NCI-H128 (cell line): Measurements from ENCODE around the gene LARP4B.

Experiments used
- DNase-seq: peaks from one replicate; lab custom pipeline; 2025; ENCODE audit not compliant: unreplicated experiment; lab: John Stamatoyannopoulos, UW

Gene LARP4B

DNA sequence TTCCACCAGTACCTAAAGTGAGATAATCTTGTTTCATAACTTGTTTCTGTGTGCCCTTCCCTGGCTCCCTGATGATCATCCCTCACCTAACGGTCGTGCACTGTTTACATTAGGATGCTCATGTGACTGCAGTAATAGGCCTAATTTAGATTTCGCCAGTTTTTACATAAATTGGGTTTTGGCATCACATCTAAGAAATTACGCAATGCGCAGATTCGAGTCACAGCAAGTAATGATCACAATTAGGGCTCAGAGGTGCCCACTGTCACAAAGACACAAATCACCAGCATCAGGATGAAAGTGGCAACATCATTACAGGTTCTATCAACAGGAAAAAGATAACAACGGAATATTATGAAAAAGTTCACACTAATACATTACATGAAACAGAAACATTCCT is 94.7 kb downstream of the LARP4B start:
- no peak for DNase-seq

DNA sequence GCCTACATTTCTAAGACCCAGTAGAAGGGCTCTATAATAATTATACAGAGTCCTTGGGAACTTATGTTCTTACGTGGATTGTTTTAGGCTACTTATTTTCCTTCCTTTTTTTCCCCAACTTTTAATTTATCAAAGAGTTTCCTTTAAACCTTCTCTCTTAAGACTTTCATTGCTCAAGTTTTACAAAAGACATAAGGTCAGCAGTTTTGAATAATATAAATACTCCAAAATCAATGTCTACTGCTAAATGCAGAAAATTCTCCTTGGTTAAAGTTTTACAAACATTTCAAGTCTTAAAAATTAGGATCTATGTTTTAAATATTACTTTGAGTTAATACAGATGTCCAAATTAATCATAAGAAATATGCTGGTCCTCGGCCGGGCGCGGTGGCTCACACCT is 97.0 kb downstream of the LARP4B start:
- DNase-seq: no peak

DNA sequence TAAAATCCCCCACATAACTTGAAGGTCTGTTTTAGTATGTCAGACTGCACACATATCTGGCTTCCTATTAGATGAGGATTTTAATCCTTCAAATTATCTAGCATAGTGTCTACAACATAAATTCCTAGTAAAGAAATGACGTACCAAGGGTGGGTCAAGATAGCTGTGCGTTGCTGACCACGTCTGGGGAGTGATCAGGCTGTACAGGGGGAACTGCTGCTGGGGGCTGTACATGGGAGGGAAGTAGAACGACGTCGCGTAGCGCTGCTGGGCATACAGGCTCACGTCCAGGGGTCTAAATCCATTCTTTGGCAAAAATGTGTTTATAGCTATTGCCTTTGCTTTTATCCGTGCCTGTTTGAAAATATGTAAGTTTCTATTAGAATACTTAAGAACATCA is 102.3 kb downstream of the LARP4B start:
- no peak for DNase-seq

DNA sequence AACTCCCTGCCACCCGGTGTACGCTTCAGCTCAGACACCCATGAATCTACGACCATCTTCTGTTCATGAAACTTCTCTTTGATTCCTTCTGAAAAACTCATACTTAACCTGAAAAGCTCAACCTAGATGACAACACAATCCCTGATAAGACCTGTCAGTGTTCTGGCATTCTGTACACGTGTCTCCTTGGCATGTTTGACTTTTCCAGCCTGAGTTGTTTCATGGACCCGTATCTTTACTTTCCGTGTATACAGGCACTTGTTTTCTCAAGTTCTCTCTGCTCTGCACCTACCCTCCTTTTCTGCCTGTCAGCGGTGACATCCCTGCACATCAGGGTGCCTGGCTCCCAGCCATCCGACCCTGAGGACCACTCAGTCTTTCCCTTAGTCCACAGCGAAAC is 103.3 kb downstream of the LARP4B start:
- DNase-seq: no peak

DNA sequence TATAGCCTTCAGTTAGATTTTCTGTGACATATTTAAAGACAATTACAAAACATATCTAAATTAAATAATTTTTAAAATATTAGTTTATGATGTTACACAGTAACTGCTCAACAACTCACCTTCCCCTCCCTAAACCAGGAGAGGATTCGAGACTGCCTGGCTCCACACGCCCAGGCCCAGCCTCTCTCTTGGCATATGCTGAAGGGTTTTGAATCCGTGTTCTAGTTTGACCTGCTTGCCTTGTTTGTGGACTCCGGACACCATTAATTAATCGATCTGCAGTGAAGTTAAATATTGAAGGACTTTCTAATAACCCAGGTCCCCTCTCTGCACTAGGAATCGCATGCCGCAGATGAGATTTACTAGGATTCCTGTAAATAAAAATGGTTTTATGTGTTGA is 106.6 kb downstream of the LARP4B start:
- DNase-seq: no peak

DNA sequence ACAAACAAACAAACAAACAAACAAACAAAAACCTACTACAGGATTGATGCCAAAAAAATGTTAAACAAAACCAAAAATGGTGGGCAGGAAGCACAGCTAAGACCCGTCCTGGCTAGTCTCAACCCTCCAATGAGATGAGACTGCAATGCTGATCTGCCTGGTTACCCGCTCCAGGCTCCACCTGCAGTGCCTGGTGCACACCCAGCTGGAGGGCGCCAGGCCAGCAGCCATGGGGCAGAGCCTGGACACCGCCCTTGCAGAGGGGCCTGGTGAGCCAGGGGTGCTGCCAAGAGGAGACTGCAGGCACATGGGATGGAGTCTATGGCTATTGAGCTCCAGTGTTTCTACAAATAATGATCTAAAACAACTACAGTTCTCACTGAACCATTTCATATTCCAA is 107.0 kb downstream of the LARP4B start:
- DNase-seq: no peak

DNA sequence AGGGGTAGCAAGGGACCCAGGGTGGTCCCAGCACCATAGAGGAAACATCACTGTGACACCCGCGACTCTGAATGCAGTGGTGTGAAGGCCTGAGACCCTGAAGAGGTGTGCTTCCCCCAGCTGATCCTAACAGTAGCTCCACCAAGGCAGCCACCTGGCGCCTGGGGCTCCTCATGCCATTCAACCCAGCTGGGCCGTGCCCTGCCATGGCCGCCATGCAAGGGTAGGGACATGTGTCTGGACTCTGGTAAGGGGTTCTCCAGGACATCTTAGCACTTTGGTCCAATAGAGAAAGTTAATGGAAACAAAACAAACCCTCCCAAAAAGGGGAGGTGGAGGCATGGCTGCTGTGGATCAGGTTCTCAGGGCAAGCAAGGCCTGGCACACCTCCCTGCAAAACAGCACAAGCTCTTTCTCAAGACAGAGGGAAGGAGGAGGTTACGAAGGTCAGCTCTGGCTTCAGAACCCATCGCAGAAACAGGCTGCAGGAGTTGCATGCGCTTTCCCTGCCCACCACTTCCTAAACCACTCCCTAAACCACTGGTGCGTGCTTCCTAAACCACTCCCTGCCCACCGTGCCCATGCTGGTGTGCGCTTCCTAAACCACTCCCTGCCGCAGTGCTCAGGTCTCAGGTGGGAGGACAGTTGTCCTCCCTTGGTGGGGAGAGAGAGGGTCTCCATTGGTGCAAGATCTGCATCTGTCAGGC is 108.7 kb downstream of the LARP4B start:
- DNase-seq: no peak

DNA sequence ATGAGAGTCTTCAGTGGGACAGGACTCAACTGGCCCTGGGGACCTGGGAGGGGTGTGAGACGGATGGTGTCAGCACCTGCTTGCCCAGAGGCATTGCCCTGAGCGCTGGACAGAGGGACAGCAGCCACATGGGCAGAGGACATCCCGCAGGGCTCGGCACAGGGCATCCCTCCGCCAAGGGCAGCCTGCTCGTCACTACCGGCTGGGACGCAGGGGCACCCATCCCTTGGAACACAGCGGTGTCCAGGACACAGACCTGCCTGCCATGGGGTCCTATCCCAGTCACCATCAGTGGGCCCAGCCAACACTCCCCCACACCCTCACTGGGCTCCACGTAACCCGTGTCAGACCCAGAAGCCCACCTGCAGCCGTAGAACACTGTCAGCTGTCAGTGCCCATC is 109.3 kb downstream of the LARP4B start:
- no peak for DNase-seq

DNA sequence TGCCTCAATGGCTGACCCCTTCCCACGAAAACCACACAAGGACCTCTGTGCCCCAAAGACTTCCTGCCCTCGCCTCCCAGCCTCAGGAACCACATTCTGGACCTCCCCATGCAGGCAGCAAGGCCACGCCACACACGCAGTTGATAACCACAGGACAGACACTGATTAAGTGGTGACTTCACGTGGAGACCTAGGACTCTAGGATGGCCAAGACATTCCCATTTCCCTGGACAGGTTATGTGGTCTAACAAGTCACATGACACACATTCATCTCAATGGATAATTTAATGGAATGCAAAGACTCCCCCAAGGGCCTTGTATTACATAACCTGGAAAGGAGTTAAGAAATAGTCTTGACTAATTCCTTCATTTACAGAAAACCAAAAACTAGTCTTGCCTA is 110.2 kb downstream of the LARP4B start:
- DNase-seq: no peak

DNA sequence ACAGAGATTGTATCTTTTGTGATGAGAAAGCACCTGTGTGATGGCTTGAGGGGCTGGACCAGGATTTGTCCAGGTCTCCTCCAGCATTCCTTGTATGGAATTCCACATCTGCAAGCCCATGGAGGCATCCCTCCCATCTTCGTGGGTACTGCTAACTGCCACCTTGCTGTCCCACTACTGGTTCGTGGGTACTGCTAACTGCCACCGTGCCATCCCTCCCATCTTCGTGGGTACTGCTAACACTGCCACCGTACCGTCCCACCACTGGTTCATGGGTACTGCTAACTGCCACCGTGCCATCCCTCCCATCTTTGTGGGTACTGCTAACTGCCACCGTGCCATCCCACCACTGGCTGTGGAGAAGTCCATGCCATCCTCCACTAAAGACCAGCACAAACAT is 111.7 kb downstream of the LARP4B start:
- no peak for DNase-seq

DNA sequence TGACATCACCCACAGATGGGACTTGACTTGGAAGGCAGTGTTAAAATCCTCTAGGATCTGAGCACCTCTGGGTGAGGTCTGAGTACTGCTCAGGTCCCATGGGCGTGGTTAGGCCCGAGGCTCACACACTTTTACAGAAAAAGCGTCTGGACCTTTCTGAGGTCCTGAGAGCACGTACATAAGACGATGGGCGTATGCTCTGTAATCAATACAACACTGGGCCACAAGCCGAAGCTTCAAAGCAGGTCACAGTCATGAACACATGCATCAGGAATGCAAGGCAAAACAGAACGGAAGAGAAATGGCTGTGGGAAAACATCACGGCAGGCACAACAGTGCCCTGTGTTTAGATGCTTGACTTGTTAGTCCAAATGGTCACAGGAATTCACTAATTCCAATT is 112.2 kb downstream of the LARP4B start:
- no peak for DNase-seq

DNA sequence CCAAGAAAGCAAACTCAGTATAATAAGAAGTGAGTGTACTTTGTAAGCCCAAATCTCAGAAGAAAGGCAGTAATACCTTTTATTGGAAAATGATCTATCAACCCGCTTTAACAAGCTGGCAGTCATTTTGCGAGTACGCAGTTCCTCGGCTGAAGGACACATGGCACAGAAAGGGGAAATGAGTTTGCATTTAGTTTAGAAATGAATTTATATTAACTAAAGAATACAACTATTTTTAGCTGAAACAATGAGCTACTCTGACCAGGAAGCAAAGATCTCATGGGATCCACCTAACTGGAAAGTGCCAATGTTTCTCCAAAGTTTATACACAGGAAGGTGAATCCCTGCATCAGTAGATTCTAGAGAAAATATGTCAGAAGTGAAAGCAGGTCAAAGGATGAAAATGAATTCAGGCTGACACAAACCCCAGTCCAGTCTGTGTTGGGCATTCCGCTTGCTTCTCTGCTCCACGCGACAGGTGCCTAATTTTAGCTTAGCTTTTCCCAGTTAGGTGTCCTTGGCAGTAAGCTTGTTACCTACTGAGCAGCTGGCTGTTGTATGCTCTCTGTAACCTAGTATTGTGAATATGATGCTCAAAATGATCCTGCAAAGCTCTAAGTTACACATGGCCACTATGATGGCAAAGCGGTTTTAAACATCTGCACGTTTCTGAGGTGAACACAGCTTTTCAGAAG is 112.8 kb downstream of the LARP4B start:
- no peak for DNase-seq

DNA sequence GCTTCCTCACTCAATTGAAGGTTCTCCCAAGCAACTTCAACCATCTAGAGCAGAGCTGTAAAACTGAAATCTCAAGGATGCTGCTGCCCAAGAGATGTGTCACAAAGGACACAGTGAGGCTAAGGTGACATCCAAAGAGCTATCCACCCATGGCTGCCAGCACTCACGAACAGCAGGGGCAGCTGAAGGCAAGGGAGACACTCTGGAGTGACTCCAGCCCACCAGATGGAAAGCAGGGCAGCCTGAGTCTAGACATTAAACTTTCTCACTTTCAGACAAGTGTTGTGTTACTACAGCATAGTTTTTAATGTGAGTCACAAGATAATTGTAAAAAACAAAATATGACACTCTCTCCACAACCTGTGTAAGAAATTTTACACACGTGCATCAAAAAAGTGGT is 113.5 kb downstream of the LARP4B start:
- DNase-seq: no peak

DNA sequence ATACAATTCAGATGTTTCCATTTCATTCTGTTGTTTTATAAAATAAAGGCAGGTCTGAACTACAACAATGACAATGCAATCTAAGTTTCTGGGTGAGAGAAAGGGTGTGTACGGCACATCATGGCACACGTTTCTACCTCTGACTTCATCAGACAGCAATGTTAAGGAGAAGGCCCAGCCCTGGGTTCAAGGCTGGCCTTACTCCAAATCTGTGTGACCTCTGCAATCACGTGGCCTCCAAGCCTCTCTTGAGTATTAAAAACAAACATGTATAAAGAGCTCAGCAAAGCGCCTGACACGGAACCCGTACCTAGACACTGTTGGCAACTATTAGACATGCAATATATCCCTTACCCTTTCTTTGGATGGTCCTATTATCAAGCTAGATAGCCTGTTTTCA is 114.1 kb downstream of the LARP4B start:
- no peak for DNase-seq

DNA sequence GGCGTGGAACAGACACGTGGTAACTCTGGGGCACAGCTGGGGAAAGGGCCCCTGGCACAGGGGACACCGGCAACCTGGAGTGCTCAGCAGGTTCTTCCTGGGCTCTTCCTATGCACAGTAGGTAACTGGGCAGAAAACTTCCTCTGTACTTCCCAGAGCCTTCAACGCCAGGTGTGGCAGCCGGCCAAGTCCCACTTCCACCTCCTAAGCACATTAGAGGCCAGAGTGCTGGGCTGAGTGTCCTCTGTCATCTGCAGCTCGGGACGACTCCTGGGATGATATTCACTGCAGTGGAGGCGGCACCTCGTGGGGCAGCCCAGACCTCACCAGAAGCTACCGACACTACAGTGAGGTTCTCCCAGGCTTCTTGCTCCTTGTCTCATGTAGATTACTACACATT is 114.5 kb downstream of the LARP4B start:
- DNase-seq: no peak

DNA sequence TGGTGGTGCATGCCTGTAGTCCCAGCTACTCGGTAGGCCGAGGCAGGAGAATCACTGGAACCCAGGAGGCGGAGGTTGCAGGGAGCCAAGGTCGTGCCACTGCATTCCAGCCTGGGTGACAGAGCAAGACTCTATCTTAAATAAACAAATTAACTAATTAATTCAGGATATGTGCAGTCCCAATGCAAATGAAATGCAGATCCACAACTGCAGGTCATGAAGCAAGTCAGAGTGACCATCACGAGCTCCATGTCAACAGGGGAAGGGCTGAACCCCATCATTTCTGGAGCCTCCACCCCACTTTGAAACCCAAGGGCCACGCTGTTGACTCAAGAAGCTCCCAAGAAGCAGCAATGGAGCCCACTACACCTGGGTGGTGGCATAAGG is 115.4 kb downstream of the LARP4B start:
- DNase-seq: no peak

DNA sequence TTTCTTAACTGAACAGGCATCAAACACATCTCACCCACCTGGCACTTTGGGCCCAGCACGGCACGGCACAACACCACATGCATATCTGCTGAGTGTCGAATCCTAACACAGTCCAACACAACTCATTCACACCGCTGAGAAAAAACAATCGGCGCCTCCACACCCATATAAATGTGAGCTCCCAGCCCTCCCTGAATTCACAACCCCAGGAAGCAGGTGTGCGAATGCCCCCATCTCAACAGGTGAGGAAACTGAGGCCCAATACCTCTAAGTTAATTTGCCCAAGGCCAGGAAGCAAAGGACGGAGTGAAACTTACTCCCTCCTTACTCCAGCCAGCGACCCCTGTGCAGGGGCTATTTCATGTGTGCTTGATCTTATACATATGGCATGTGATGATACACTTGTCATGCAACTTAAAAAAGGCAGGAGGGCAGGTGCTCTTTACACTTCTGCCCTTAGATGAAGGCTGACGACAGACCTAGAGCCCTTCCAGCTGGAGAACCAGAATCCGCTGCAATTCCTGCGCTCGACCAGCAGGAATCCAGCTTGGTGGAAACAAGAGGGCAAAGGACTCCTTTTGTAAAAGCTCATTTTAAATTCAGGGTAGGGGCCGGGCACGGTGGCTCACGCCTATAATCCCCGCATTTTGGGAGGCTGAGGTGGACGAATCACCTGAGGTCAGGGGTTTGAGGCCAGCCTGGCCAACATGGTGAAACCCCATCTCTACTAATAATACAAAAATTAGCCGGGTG is 116.0 kb downstream of the LARP4B start:
- no peak for DNase-seq

DNA sequence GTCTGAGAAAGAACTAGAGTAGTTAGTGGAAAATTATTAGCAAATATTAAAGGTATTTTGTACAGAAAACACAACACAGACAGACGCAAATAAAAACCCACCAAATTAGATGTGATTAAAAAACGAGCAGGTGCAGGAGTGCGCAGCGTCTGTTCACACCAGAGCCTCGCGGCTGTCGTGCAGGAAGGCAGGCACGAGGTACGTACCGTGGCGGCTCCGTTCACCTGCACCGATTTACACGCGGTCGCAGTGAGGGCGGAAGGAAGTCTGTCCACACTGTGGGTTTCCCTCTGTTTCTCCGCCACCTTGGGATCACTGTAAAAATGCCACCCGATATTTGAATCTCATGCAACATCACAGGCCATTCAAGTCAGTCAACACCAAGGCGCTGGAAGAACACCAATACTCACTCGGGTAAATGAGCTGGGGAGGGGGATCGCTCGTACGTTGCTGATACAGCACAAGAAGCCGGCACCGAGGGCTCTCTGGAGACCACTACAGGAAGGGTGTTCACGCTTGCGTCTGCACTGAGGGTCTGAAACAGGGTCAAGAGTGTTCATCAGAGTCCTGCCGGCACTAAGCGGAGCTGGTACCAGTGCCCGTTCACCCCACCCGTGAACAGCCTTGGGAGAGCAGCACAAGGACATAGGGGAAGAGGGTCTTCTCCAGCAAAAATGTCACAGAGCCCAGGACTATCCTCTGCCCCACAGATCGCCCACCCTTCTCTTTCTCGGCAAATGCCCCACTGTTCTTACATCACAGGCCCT is 116.8 kb downstream of the LARP4B start:
- no peak for DNase-seq

DNA sequence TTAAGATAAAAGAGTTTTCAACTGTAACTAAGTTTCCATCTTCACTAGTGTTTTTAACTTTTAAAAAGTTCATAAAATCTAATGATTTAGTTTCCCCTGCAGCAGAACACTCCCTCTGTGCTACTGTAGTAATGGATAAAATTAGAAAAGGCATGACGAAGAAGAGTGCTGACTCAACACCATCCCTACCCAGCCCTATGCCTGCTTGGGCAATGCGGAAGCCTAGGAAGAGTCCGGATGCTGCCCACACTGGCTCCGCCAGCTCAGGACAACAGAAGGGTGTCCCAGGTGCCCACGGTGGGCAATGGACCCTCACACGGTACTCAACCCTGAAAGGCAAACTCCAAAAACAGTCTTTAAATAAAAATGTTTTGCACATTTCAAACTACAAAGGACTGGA is 118.2 kb downstream of the LARP4B start:
- no peak for DNase-seq

DNA sequence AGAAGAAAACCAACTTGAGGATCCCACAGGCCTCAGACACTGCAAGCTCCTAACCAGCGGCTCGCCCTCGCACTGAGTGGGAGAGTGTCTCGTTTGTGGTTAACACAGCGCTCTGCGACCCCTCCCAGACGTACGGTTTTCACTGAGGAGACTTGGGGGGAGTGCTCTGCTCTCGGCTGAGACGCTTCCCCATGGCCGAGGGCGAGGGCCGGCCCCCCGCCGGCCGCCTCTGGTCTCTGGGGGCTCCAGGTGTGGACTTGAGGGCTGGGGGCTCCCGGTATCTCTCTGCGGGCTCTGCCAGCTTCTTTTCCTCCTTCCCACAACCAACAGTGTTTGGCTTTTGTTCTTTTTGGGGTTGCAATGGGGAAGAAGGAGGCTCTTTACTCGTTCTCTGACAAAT is 118.7 kb downstream of the LARP4B start:
- no peak for DNase-seq

DNA sequence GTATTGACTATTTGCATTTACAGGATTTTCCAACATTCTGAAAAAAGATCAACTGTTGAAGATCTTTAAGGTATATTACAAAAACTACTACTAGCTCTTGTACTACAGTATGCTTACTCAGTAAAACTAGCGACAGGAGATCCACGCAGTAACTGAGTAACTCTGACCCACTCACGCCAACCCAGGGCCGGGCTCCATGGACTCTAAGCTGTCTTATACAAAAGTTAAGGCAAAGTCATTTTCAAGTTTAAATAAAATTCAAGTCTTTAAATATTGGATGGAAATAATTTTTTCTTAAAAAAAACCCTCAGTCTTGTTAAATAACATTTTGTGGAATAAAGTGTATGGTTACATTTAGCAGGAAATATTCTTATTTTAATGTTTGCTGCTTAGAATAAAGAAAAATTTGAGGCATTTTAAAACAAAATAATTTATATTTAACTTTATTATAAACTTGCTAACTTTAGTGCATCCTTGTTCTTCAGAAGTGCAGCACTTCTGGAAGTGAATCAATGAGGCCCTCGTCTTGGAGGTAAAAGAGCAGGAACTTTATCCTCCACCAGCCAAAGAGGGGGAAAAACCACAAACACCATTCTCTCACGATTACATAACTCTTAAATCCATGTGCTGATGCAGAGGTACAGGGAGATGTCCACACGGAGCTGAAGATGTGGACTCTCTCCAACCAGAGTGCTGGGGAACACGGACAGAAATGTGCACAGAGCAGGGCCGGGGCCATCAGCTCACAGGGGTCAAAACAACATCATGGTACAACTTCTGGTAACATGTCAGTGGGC is 119.9 kb downstream of the LARP4B start:
- no peak for DNase-seq
